ENCODE measurements around the gene PRKCZ.
"Not testable (repeated sequence)": the region's sequence is repeated elsewhere in the genome, so short reads cannot be mapped to it uniquely, and the experiment has no call there.

Gene PRKCZ

DNA sequence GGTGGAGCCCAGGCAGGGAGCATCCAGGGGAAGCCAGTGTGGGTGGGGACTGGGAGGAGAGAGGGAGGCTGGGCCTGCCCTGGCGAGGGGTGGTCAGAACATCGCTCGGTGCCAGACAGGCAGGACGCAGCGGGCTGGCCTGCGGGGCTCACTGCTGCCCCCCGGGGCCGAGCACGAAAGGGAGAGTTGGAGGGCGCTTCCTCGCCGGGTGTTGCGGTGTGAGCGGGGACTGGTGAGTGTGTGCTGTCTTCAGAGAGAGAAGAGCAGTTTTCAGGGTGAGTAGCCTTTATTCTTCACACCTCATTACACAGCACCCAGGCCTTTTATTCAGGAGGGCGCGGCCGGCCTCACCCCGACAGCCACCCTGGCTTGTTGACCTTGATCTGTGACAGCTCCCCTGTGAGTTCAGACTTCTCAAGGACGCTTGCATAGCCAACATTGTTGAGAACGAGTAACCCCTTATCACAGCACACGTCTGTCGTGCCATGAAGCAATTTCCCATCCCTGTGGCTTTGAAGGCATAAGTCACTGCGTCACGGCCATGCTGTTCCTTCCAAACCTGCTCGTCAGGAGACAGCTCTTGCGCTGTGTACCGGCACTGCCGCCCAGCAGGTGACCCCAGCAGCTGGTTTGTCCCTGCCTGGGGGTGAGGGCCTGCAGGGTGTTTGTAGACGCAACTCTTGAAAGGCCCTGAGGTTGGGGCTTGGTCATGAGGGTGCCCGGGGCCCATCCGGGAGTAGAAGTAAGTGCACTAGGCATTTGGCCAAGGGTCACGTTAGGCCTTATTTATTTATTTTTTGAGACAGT is 54.6 kb downstream of the PRKCZ start:
- DNase-seq: no peak

DNA sequence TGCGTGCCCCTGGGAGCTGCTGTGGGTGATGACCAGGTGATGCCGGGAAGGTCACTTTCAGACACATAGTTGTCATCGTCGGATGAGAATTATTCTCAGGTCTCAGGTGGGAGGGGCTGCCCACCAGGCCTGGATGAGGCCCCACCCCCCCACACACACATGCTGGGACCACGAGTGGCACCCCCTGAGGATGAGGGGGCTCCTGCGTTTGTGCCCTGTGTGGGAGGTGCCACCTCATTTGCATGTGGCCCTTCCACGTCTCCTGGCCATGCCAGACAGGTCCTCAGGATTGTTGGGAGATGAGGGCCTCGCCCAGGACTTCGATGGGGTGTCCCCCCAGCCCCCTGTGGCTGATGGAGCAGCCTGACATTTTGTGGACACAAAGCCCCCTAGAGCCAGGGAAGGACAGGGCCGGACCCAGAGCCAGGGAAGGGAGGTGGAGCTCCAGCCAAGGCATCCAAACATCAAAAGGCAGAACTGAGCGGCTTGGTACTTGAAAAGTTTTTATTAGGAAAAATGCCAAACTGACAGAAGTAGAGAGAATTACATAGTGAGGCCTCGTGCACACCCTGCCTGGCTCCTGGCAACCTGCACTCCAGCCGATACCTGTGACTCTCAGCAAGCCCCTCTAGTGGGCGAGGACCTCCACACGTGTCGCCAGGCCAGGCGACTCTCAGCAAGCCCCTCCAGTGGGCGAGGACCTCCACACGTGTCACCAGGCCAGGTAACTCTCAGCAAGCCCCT is 55.7 kb downstream of the PRKCZ start:
- DNase-seq: no peak

DNA sequence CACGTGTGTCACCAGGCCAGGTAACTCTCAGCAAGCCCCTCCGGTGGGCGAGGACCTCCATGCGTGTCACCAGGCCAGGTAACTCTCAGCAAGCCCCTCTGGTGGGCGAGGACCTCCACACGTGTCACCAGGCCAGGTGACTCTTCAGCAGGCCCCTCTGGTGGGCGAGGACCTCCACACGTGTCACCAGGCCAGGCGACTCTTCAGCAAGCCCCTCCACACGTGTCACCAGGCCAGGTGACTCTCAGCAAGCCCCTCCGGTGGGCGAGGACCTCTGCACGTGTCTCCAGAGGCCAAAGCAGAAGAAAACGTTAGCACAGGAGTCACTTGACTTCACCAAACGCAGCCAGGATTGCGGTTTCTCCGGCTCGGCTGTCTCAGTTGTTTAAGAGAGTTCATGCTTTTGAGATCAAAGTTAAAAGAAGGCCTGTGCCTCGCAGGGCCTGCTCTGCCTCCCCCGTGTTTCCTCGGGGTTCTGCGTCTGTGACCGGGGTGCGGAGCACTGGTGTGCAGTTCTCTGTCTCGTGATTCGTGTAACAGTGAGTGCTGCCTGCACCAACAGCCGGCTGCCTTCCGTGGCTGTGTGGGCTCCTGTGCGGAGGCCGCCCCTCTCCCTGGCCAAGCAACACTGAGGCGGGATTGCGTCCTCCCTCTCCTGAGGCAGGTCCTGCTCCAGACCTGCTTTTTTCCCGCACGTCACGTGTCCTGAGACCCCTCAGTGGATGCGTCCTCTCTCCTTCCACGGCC is 56.6 kb downstream of the PRKCZ start:
- DNase-seq: no peak

DNA sequence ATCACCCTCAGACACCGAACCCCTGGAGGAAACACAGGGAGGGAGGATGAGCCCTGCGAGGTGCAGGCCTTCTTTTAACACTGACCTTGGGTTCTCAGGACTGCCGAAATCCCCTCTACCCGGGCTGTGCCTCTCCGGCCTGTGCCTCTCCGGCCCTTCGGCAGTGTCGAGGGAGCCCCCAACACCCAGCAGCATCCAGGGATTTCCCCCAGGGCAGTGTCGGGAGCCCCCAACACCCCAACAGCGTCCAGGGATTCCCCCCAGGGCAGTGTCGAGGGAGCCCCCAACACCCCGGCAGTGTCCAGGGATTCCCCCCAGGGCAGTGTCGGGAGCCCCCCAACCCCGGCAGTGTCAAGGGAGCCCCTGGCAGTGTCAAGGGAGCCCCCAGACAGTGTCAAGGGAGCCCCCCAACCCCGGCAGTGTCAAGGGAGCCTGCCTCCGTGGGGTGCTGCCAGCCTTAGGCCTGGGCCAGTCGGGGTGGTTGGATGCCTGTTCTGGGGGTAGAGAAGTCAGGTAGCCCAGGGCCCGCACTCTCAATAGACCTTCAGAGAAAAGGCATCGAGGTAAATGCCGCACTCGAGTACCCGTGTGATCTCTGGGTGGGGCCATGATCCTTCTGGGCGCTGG is 57.5 kb downstream of the PRKCZ start:
- DNase-seq: no peak

DNA sequence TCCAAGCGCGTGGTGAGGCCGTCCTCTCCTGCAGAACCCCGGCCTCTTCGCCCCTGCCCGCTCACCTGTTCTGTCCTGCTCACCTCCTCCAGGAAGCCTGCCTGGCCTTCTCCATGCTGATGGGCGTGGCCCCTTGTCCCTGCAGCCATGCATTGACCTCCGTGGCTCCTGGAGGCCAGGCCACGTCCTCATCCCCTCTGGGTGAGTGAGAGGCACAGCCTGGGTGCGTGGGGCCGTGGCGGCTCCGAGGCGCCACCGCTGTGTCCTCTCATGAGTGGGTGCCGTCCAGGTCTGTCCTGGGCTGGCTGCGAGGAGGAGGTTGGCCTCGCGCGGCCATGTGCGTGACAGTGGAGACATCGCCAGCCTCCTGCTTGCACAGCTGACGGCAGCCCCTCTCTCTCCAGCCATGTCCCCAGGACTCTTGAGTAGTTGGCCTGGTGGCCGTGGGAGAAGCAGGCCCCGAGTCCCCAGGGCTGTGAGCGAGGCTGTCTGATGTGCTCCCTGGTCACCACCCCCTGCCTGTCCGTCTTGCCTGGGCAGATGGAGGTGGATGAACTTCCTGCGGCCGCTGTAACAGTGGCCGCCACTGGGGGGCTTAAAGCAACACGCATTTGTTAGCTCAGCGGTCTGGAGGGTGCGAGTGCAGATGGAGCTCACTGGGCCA is 58.1 kb downstream of the PRKCZ start:
- DNase-seq: no peak

DNA sequence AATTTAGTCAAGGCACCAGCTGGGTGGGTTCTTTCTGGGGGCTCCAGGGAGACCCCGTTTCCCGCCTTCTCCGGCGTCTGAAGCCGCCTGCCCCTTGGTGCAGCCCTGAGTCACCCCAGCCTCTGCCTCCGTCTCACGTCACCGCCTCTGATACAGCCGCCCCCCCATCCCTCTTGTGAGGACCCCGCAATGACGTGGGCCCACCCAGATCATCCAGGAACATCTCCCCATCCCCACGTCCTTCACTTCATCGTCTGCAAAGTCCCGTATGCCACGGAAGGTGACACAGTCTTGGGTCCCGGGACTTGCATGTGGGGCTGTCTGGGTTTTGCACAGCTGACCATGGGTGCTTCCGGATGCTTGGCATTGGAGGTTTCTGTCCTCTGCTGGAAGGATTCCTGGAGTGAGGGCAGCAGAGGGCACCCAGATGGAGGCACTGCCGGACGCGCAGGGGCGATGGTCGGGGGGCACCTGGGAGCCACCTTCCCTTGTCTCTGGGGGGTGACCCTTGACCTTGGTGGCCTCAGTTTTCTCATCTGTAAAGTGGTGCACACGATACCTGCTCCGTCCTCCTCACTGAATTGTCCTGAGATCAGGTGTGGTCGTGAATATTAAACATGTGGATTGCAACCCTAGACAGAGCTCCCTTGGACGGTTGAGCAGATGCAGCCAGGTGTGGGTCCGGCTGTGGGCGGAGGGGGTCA is 58.8 kb downstream of the PRKCZ start:
- DNase-seq: no peak

DNA sequence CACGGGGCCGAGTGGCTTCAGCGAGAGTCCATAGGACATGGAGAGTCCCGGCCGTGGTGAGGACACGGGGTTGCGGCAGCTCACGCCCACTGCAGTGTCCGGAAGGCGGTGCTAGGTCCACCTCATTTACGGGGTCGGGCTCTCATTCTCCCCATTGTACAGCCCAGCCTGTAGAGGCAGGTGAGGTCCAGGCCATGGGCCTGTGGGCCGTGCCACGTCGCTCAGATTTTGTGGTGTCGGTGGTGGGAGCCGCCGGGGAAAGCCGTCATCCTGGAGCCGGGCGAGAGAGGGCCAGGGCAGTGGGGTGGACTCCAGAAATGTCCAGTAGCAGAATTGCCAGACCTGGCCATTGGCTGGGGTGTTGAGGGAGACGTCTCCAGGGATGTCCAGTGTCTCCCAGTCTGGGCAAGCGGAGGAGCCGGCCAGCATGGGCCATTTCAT is 59.4 kb downstream of the PRKCZ start:
- no peak for DNase-seq

DNA sequence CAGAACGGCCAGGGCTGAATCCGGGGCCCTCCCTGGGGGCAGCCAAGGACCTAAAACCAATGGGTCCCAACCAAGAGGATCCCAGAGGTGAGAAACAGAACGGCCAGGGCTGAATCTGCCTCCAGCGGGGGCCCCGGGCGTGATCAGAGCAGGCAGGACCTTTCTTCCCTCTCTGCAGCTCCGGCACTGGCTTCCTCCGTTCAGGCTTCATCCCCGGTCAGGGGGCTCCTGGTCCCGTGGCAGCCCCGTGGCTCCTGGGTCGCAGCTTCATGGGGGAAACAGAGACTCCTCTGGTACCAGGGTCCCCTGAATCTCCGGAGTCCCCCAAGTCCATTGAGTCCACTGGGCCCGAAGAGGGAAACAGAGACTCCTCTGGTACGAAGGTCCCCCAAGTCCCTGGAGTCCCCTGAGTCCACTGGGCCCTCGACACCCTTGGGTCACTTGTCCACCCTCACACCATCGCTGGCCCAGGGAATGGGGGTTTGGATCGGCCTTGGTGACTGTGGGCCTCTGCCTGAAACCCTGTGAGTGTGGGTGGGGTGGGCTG is 60.1 kb downstream of the PRKCZ start:
- DNase-seq: no peak

DNA sequence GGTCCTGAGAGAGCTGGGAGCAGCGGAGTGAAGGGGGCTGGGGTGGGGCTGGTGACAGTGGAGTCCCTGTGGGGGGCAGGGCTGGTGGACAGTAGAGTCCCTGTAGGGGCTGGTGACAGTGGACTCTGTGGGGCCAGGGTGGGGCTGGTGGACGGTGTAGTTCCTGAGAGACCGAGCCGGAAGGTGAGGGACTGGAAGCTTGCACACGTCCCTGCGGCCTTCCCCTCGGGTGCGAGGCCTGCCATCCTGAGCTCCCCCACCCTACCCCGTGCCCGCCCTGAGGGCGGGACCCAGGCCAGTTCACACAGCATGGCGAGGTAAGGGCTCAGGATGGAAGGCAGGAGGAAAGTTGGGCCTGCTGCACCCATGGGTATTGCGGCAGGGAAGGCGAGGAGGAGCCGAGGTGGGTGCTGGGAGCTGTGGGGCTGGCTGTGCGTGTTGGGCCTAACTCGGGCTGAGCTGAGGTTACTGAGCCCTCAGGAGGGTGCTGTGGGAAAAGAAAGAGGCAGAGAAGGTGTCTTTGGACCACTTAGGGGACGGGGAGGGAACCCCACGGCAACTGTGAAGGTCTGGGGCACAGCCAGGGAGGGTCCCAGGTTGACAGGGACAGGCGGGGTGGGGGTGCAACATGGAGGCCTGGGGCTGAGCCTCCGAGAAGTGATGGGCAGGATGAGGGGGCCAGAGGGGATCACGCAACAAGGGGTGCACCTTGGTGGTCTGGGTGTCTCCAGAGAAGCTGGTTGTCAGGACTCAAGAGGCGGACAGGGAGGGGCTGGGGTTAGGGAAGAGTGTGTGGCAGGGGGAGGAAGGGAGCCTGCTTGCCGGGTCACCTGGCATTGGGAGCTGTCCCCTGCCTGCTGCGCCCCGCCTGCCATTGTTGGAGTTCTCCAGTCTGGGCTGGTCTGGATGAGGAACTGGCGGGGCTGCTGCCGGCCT is 60.8 kb downstream of the PRKCZ start:
- no peak for DNase-seq

DNA sequence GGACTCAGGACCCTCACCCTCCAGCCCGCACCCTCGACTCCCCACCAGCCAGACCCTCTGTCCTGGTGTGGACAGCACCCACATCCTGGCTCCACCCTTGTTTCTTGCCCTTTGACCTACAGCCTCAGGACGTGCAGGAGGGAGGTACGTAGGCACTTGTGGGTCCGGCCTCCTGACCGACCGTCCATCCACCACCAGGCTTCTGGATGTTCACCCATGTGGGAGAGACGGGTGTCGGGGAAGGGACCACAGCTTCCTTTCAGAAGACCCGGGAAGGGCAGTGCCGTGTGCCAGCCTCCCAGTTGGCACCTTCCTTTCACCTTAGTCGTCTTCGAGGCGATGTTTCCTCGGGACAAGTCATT is 61.4 kb downstream of the PRKCZ start:
- no peak for DNase-seq

DNA sequence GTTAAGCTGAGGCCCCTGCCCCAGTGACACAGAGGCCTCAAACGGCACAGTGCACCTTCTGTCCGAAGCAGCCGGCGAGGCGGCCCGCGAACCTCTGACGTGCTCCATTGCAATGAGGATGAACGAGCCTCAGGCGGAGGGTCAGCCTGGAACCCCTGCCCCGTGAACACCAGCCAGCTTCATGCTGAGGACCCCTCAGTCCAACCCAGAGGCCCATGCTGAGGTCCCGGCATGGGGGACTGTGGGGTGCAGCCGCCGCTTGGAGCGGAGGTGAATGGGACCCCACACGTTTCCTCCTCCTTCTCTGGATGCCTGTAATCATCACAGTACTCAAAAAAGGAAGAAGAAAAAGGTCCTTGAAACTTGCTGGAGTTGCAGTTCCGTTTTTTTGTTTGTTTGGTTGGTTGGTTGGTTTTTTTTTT is 62.1 kb downstream of the PRKCZ start:
- no peak for DNase-seq

DNA sequence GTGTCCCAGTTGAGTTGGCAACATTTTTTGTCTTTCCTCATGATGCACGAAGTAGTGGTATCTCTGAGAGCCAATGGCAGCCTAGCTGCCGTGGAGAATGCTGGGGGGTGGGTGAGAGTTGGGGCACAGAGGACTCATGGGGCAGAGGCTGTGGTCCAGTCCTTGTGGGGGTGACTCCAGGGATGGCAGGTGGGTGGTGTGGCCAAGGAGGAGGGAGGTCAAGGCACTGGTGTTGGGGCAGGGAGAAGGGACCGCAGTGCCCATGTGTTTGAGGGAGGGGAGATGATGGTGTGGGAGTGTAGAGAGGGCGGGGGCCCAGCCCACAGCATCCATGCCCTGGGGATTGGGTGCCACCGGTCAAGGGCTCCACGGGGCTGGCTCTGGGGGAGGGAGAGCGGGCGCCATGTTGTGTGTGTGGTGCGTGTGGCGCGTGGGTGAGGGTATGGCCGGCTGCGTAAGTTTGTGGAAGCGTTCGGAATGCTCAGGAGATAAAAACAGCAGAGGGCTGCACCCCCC is 63.5 kb downstream of the PRKCZ start:
- no peak for DNase-seq

DNA sequence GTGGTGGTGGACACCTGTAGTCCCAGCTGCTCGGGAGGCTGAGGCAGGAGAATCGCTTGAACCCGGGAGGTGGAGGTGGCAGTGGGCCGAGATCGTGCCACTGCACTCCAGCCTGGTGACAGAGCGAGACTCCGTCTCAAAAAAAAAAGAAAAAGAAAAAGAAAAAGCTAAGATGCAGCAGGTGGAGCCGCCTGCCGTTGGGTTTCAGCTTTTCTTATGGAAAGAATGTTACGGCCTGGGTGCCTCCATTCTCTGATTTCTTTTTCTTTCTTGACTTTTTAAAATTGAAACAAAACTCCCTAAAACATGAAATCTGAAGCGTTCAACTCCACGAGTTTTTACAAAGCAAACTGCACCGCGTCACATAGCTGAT is 64.4 kb downstream of the PRKCZ start:
- DNase-seq: not testable (repeated sequence)

DNA sequence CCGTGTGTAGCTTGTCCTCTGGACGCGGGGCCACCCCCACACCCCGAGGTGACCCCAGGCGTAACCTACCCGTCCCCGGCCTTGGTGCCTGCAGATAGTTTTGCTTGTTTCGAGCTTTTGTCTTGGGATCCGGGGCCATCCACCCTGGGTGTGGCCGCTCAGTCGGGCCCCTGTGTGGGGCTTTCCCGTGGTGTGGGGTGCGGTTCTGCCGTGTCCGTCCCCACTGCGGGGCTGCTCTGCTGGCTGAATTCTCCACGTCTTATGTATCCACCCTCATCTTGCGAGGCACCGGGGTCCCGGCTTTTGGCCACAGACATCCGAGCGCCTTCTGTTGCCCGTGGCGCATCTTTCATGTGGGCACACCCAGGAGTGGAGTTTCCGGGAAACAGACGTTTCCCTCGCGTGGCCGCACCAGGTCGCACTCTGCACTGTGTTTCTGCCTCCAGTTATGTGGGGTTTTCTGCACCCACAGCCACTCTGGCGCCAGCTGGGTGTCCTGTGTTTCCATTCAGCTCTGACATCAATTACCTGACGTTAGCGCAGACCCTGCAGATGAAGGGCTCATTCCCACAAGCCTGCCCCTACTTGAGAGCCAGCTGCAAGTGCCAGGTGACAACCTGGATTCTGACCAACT is 64.9 kb downstream of the PRKCZ start:
- no peak for DNase-seq

DNA sequence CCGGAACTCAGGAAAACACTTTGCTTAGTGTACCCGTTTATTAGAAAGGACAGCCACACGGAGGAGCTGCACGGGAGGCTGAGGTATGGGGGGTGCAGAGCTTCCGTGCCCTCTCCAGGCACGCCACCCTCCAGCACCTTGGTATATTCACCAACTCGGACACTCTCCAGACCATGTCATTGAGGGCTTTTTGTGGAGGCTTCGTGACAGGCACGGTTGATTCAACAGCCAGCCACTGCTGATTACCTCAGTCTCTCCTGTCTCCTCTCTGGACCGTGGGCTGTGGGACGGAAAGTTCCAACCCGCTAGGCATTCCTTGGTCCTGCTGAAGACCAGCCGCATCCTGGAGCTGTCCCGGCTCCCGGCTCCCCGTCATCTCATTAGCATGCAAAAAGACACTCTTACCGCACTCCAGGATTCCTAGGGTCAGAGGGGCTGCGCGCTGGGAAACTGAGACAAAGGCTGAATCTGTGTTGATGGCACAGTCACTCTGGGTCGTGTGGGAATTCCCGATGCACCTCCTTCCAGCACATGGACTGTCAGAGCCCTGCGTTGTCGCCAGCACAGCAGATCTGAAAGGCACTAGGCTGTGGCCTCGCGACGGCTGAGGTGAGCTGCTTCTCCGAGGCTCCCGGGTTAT is 65.6 kb downstream of the PRKCZ start:
- no peak for DNase-seq

DNA sequence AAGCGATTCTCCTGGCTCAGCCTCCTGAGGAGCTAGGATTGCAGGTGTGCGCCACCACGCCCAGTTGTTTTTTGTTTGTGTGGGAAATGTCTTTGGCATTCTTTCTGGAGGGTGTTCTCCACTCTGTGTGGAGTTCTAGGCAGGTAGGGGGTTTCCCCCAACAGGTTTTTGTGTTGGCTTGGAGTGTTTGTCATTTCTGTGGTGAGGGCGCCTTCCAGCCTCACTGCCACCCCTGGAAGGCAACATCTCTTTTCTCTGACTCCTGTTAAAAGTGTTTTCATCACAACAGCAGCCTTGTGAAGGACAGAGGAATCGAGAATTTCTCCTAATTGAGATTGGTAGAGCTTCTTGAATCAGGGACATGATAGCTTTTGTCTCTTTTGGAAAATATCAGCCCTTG is 69.7 kb downstream of the PRKCZ start:
- DNase-seq: no peak

DNA sequence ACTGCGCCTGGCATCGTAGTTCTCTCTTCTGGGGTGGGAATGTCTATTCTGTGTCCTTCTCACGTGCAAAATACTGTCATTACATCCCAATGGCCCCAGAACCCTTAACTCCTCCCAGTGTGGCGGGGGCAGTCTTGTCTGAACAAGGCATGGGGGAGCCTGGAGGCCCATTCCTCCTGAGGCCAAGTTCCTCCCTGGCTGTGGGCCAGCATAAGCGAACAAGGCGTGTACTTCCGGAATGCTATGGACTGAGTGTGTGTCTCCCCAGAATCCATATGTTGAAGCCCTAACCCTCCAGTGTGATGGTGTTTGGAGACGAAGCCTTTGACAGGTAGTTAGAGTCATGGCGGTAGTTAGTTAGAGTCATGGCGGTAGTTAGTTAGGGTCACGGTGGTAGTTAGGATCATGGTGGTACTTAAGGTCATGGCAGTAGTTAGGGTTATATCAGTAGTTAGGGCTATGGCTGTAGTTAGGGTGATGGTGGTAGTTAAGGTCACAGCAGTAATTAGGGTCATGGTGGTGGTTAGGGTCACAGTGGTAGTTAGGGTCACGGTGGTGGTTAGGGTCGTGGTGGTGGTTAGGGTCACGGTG is 71.0 kb downstream of the PRKCZ start:
- DNase-seq: no peak

DNA sequence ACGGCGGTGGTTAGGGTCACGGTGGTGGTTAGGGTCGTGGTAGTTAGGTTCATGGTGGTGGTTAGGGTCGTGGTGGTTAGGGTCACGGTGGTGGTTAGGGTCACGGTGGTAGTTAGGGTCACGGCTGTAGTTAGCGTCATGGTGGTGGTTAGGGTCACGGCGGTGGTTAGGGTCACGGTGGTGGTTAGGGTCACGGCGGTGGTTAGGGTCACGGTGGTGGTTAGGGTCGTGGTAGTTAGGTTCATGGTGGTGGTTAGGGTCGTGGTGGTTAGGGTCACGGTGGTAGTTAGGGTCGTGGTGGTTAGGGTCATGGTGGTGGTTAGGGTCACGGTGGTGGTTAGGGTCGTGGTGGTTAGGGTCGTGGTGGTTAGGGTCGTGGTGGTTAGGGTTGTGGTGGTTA is 71.6 kb downstream of the PRKCZ start:
- DNase-seq: not testable (repeated sequence)
